HCT116 (cell line): ENCODE measurements around the gene CLSTN3. TPM values are rescaled to one million over a fixed set of nuclear protein-coding genes. Genes with fewer than 3 reads are reported as not detected.

Source experiments
- ATAC-seq: fragments of 200-7000 bp; cut with Tn5 transposase; 2 replicates; pipeline ENCODE4 v1.9.1; 2020; ENCODE audit warnings: mild to moderate bottlenecking, moderate library complexity
- BruUV-seq: library from RNA; stranded (reverse); fragments of 400-500 nt; replicated peaks from 2 replicates; lab custom pipeline; 2021; lab: Mats Ljungman, UMichigan
- CTCF ChIA-PET: fragments of 300-600 bp; sonication (Branson Sonifier 250); formaldehyde crosslinking; loops from one replicate; lab custom pipeline; 2021; ENCODE audit warnings: antibody characterized with exemption; lab: Charles Lee
- POLR2A ChIA-PET: fragments of 300-600, 350-600 bp; sonication (Branson Sonifier 250); formaldehyde crosslinking; loops from one replicate; lab custom pipeline; 2021; ENCODE audit warnings: antibody characterized with exemption; lab: Charles Lee
- RAD21 ChIA-PET, 2 experiments: fragments of 300-600 bp; sonication (Branson Sonifier 250); formaldehyde crosslinking; loops; one replicate each; lab custom pipeline; 2023; ENCODE audit warnings: low total read pairs in 2 of 2; ENCODE audit not compliant: uncharacterized antibody in 2 of 2, unreplicated experiment in 2 of 2, low non-redundant PET in 1 of 2; lab: Charles Lee
- DNase-seq: peaks from one replicate; pipeline ENCODE4 v3.0.0-alpha.2; 2010; ENCODE audit warnings: low read depth, low spot score
- H2AFZ ChIP-seq: fragments of 200-600 bp; shearing (Covaris generic), sonication (generic); 2 replicates; pipeline ENCODE4 v1.6.1; 2017; ENCODE audit warnings: low read depth, mixed run types, mixed read lengths, antibody characterized with exemption, low read length; ENCODE audit not compliant: poor library complexity, severe bottlenecking
- H3K27ac ChIP-seq: 2 replicates; pipeline ENCODE4 v1.5.1; 2012; ENCODE audit warnings: low read depth, low read length
- H3K27me3 ChIP-seq: fragments of 200-600 bp; sonication (generic); 2 replicates; pipeline ENCODE4 v1.6.1; 2016; ENCODE audit warnings: mixed run types, low read length, mixed read lengths; ENCODE audit not compliant: insufficient read depth
- H3K36me3 ChIP-seq, 2 experiments: fragments of 200-500 bp in 1 of 2; fragments of 200-600 bp in 1 of 2; sonication (Bioruptor generic) in 1 of 2; sonication (generic) in 1 of 2; 2 replicates each; pipeline versions ENCODE4 v1.5.1 to v1.6.1; 2014 to 2016; ENCODE audit warnings: low read length in 2 of 2, inconsistent platforms in 1 of 2, mixed read lengths in 1 of 2, mixed run types in 1 of 2; ENCODE audit not compliant: insufficient read depth in 2 of 2, control insufficient read depth in 1 of 2
- H3K4me1 ChIP-seq, 2 experiments: fragments of 200-600 bp in 1 of 2; sonication (generic) in 1 of 2; 2 replicates each; pipeline versions ENCODE4 v1.5.1 to v1.6.1; 2012 to 2017; ENCODE audit warnings: low read length in 2 of 2, inconsistent platforms in 1 of 2, mild to moderate bottlenecking in 1 of 2, mixed read lengths in 1 of 2, mixed run types in 1 of 2, moderate library complexity in 1 of 2; ENCODE audit not compliant: insufficient read depth in 2 of 2, control insufficient read depth in 1 of 2
- H3K4me2 ChIP-seq: fragments of 200-600 bp; sonication (generic); 2 replicates; pipeline ENCODE4 v1.6.1; 2017; ENCODE audit warnings: mixed run types, low read length, mixed read lengths
- H3K4me3 ChIP-seq, 2 experiments: fragments of 200-600 bp in 1 of 2; sonication (generic) in 1 of 2; replicated peaks in 1 of 2; 2 replicates each; pipeline ENCODE4 v1.5.1; 2011 to 2016; ENCODE audit warnings: low read length in 2 of 2, control low read depth in 1 of 2, low read depth in 1 of 2, mild to moderate bottlenecking in 1 of 2, mixed read lengths in 1 of 2, mixed run types in 1 of 2
- H3K79me2 ChIP-seq: fragments of 200-600 bp; sonication (generic); 2 replicates; pipeline ENCODE4 v1.6.1; 2017; ENCODE audit warnings: mild to moderate bottlenecking, mixed run types, low read length, moderate library complexity, mixed read lengths; ENCODE audit not compliant: insufficient read depth
- H3K9ac ChIP-seq: fragments of 200-600 bp; sonication (generic); 2 replicates; pipeline ENCODE4 v1.6.1; 2016; ENCODE audit warnings: low read length, mixed read lengths
- H3K9me2 ChIP-seq: fragments of 200-600 bp; sonication (generic), shearing (Covaris generic); 2 replicates; pipeline ENCODE4 v1.6.1; 2017; ENCODE audit warnings: mixed run types, mild to moderate bottlenecking, moderate library complexity; ENCODE audit not compliant: insufficient read depth
- H3K9me3 ChIP-seq, 2 experiments: fragments of 200-500 bp in 1 of 2; fragments of 200-600 bp in 1 of 2; sonication (Bioruptor generic) in 1 of 2; sonication (generic) in 1 of 2; 2 replicates each; pipeline ENCODE4 v1.6.1; 2014 to 2017; ENCODE audit warnings: low read length in 2 of 2, mixed read lengths in 2 of 2, inconsistent platforms in 1 of 2, low read depth in 1 of 2, mild to moderate bottlenecking in 1 of 2, mixed run types in 1 of 2, moderate library complexity in 1 of 2; ENCODE audit not compliant: control insufficient read depth in 1 of 2, insufficient read depth in 1 of 2
- H4K20me1 ChIP-seq: fragments of 200-600 bp; sonication (generic), shearing (Covaris generic); 2 replicates; pipeline ENCODE4 v1.6.1; 2017; ENCODE audit warnings: mixed run types, mild to moderate bottlenecking, moderate library complexity; ENCODE audit not compliant: insufficient read depth
- CBX3 ChIP-seq: IDR thresholded peaks from 2 replicates; pipeline ENCODE4 v1.6.1; 2012; ENCODE audit warnings: low read depth
- CEBPB ChIP-seq: IDR thresholded peaks from 2 replicates; pipeline ENCODE4 v1.6.1; 2012; ENCODE audit warnings: low read depth
- EGR1 ChIP-seq: IDR thresholded peaks from 2 replicates; pipeline ENCODE4 v1.6.1; 2012; ENCODE audit warnings: low read depth
- ELF1 ChIP-seq: IDR thresholded peaks from 2 replicates; pipeline ENCODE4 v1.6.1; 2012; ENCODE audit warnings: low read depth, borderline replicate concordance
- EZH2 ChIP-seq: fragments of 200-600 bp; sonication (generic); IDR thresholded peaks from 2 replicates; pipeline ENCODE4 v1.6.1; 2017; ENCODE audit warnings: antibody characterized with exemption, mixed run types
- EZH2phosphoT487 ChIP-seq: fragments of 200-600 bp; IDR thresholded peaks from 2 replicates; pipeline ENCODE4 v1.6.1; 2018; ENCODE audit warnings: antibody characterized with exemption, borderline replicate concordance
- FOSL1 ChIP-seq: IDR thresholded peaks from 2 replicates; pipeline ENCODE4 v1.6.1; 2012; ENCODE audit warnings: low read depth
- JUND ChIP-seq: IDR thresholded peaks from 2 replicates; pipeline ENCODE4 v1.6.1; 2012
- MAX ChIP-seq: IDR thresholded peaks from 2 replicates; pipeline ENCODE4 v1.6.1; 2012
- POLR2A ChIP-seq: IDR thresholded peaks from 2 replicates; pipeline ENCODE4 v1.7.0; 2011; ENCODE audit warnings: borderline replicate concordance; ENCODE audit not compliant: insufficient read depth, insufficient read length; ENCODE audit errors: extremely low read depth
- POLR2AphosphoS5 ChIP-seq: IDR thresholded peaks from 2 replicates; pipeline ENCODE4 v1.6.1; 2011; ENCODE audit warnings: mild to moderate bottlenecking, low read depth, low read length, moderate library complexity
- RAD21 ChIP-seq: IDR thresholded peaks from 2 replicates; pipeline ENCODE4 v1.6.1; 2012; ENCODE audit warnings: low read depth, mild to moderate bottlenecking
- SRF ChIP-seq: IDR thresholded peaks from 2 replicates; pipeline ENCODE4 v1.6.1; 2012; ENCODE audit warnings: low read depth
- YY1 ChIP-seq: IDR thresholded peaks from 2 replicates; pipeline ENCODE4 v1.6.1; 2011; ENCODE audit warnings: low read length, low read depth, moderate library complexity, mild to moderate bottlenecking; ENCODE audit not compliant: insufficient replicate concordance; ENCODE audit errors: extremely low read depth
- ZFX ChIP-seq: fragments of 450-650 bp; IDR thresholded peaks from 2 replicates; pipeline ENCODE4 v1.6.1; 2017
- ZNF274 ChIP-seq: fragments of 200-500 bp; sonication (Bioruptor generic); IDR thresholded peaks from 2 replicates; pipeline ENCODE4 v1.6.1; 2014; ENCODE audit warnings: mild to moderate bottlenecking, low read depth, low read length, inconsistent platforms
- intact Hi-C: fragments of 100-400 bp; cut with micrococcal nuclease; formaldehyde crosslinking; loops from 2 replicates; pipeline ENCODE4 v1.10.0; 2022
- total RNA-seq: library from RNA; stranded (reverse); gene quantifications from one replicate; pipeline ENCODE4 v1.2.1, GENCODE V29; 2021; ENCODE audit not compliant: unreplicated experiment
- TF ChIP-seq, protein P1 (sequence below): IDR thresholded peaks from 2 replicates; pipeline ENCODE4 v1.6.1; 2012; ENCODE audit warnings: low read depth
- TF ChIP-seq, protein P2 (sequence below): IDR thresholded peaks from 2 replicates; pipeline ENCODE4 v1.6.1; 2012

The CLSTN3 gene
- total RNA-seq, 1 experiment from 2014 or later, result 23.0 TPM

DNA sequence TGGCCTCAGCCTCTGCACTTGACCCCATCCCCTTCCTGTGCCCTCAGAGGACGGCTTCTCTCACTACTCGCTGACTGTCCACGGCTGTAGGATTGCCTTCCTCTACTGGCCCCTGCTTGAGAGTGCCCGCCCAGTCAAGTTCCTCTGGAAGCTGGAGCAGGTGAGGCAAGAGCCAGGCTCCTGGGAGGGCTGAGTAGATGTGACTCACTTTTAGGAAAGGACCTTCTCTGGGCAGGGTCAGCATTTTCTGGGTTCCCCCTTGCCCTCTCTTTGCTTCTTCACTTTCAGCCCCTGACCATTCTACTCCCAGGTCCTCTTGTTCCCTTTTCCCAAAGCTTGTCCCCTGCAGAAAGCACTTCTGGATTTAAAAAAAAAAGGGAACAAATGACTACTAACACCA lies 7.7 kb downstream of the CLSTN3 start:
- intact Hi-C loops, result no loop called here

GRCh38 chr12:7139200-7139599 lies 9.0 kb downstream of the CLSTN3 start:
- peaks cover 0 to 12% of the 10 kb centered on the region in 2 experiments; a peak in 3 of 4 replicates for H3K36me3 ChIP-seq
- no peaks in the 10 kb centered on the region for H3K27me3 ChIP-seq
- ATAC-seq (no peak), DNase-seq (no peak)
- ChIA-PET CTCF (no interaction called here), RAD21 (no interaction called here), POLR2A (no interaction called here)
- BruUV-seq, result no TSS peak
- no peaks in the 10 kb centered on the region for H3K79me2 ChIP-seq
- no peak overlapping the region for H3K4me3 ChIP-seq
- intact Hi-C loops, result no loop called here
- no peak for TF ChIP-seq ELF1
- no peak for TF ChIP-seq POLR2A
- no peak for TF ChIP-seq FOSL1
- TF ChIP-seq EZH2, result no peak
- TF ChIP-seq YY1, result no peak
- TF ChIP-seq, protein P1, sequence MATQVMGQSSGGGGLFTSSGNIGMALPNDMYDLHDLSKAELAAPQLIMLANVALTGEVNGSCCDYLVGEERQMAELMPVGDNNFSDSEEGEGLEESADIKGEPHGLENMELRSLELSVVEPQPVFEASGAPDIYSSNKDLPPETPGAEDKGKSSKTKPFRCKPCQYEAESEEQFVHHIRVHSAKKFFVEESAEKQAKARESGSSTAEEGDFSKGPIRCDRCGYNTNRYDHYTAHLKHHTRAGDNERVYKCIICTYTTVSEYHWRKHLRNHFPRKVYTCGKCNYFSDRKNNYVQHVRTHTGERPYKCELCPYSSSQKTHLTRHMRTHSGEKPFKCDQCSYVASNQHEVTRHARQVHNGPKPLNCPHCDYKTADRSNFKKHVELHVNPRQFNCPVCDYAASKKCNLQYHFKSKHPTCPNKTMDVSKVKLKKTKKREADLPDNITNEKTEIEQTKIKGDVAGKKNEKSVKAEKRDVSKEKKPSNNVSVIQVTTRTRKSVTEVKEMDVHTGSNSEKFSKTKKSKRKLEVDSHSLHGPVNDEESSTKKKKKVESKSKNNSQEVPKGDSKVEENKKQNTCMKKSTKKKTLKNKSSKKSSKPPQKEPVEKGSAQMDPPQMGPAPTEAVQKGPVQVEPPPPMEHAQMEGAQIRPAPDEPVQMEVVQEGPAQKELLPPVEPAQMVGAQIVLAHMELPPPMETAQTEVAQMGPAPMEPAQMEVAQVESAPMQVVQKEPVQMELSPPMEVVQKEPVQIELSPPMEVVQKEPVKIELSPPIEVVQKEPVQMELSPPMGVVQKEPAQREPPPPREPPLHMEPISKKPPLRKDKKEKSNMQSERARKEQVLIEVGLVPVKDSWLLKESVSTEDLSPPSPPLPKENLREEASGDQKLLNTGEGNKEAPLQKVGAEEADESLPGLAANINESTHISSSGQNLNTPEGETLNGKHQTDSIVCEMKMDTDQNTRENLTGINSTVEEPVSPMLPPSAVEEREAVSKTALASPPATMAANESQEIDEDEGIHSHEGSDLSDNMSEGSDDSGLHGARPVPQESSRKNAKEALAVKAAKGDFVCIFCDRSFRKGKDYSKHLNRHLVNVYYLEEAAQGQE, result no peak
- H3K27ac ChIP-seq, result no peak overlapping the region
- no peaks in the 10 kb centered on the region for H3K9me2 ChIP-seq
- H4K20me1 ChIP-seq, result no peaks in the 10 kb centered on the region
- no peaks in the 10 kb centered on the region for H3K4me1 ChIP-seq
- H3K4me2 ChIP-seq, result no peak overlapping the region
- H2AFZ ChIP-seq, result no peak overlapping the region
- no peaks in the 10 kb centered on the region for H3K9me3 ChIP-seq
- H3K9ac ChIP-seq, result no peak overlapping the region

More for the DNA sequence above, 7.7 kb downstream of the CLSTN3 start:
- no peak for DNase-seq
- CTCF ChIA-PET, result no interaction called here
- H3K79me2 ChIP-seq, result no peaks in the 10 kb centered on the region
- POLR2A ChIA-PET, result no interaction called here
- no TSS peak for BruUV-seq
- H3K36me3 ChIP-seq, result peaks cover 0 to 8% of the 10 kb centered on the region in 2 experiments; a peak in 3 of 4 replicates
- no peak overlapping the region for H3K4me3 ChIP-seq
- no peak for ATAC-seq
- H3K9me3 ChIP-seq, result no peaks in the 10 kb centered on the region
- H3K9ac ChIP-seq, result no peak overlapping the region
- no peak overlapping the region for H2AFZ ChIP-seq
- no peak overlapping the region for H3K27ac ChIP-seq
- H3K4me1 ChIP-seq, result no peaks in the 10 kb centered on the region
- no peak overlapping the region for H3K4me2 ChIP-seq
- no peaks in the 10 kb centered on the region for H4K20me1 ChIP-seq
- H3K9me2 ChIP-seq, result no peaks in the 10 kb centered on the region
- RAD21 ChIA-PET, result no interaction called here
- no peak for TF ChIP-seq CBX3
- TF ChIP-seq ELF1, result no peak
- TF ChIP-seq ZNF274, result no peak
- TF ChIP-seq EGR1, result no peak
- TF ChIP-seq MAX, result no peak
- no peak for TF ChIP-seq RAD21
- TF ChIP-seq EZH2, result no peak
- TF ChIP-seq ZFX, result no peak
- TF ChIP-seq JUND, result no peak
- no peak for TF ChIP-seq YY1
- no peak for TF ChIP-seq CEBPB
- TF ChIP-seq, protein P2, sequence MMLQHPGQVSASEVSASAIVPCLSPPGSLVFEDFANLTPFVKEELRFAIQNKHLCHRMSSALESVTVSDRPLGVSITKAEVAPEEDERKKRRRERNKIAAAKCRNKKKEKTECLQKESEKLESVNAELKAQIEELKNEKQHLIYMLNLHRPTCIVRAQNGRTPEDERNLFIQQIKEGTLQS, result no peak
- TF ChIP-seq EZH2phosphoT487, result no peak
- no peak for TF ChIP-seq POLR2AphosphoS5
- no peak for TF ChIP-seq SRF
- no peak for TF ChIP-seq FOSL1
- TF ChIP-seq POLR2A, result no peak
- TF ChIP-seq, all 23 proteins: peak for 0
- no peaks in the 10 kb centered on the region for H3K27me3 ChIP-seq
